GM21367 (cell line): ENCODE data around the gene TESK1.
A peak's percentile ranks its signal among the peaks of the same experiment; 100 is the strongest.
"Not testable (repeated sequence)": the region's sequence is repeated elsewhere in the genome, so short reads cannot be mapped to it uniquely, and the experiment has no call there.

ENCODE experiments used
- ATAC-seq: cut with Tn5 transposase; IDR thresholded peaks from one replicate; pipeline ENCODE4 v1.9.1; 2021; ENCODE audit not compliant: unreplicated experiment

TESK1 gene

DNA sequence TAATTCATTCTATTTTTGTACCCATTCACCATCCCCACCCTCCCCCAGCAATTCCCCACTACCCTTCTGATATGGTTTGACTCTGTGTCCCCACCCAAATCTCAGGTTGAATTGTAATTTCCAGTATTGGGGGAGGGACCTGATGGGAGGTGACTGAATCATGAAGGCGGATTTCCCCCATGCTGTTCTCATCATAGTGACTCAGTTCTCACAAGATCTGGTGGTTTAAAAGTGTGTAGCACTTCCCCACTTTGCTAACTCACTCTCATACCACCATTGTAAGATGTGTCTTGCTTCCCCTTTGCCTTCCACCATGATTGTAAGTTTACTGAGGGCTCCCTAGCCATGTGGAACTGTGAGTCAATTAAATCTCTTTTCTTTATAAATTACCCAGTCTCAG, 25.9 kb upstream of the TESK1 start:
- ATAC-seq: no peak

DNA sequence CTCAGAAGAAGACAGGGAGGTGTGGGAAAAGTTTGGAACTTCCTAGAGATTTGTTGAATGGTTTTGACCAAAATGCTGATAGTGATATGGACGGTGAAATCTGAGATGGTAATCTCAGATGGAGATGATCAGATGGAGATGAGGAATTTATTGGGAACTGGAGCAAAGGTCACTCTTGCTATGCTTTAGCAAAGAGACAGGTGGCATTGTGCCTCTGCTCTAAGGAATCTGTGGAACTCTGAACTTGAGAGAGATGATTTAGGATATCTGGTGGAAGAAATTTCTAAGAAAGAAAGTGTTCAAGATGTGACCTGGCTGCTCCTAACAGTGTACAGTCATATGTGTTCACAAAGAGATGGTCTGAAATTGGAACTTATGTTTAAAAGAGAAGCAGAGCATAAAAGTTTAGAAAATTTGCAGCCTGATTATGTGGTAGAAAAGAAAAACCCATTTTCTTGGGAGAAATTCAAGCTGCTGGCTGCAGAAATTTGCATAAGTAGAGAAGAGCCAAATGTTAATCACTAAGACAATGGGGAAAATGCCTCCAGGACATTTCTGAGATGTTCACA, 25.3 kb upstream of the TESK1 start:
- ATAC-seq: not testable (repeated sequence)

GRCh38 chr9:35583521-35583920, 21.5 kb upstream of the TESK1 start:
- ATAC-seq: not testable (repeated sequence)

DNA sequence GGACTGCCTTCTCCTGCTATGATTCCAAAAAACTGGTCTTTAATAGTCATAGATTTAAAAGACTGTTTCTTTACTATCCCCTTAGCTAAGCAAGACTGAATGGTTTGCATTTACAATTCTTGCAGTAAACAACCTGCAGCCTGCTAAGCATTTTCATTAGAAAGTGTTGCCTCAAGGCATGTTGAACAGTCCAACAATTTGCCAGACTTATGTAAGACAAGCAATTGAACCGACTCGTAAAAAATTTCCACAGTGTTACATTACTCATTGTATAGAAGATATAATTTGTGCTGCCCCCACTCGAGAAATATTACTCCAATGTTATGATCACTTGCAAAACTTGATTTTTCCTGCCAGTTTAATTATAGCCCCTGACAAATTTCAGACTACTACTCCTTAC, 20.4 kb upstream of the TESK1 start:
- ATAC-seq: not testable (repeated sequence)

DNA sequence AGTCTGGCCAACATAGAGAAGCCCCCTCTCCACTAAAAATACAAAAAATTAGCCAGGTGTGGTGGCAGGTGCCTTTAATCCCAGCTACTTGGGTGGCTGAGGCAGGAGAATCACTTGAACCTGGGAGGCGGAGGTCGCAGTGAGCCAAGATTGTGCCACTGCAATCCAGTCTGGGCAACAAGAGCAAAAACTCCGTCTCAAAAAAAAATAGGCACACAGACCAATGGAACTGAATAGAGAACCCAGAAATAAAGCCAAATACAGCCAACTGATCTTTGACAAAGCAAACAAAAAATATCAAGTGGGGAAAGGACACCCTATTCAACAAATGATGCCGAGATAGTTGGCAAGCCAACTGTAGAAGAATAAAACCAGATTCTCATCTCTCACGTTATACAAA, 16.6 kb upstream of the TESK1 start:
- not testable (repeated sequence) for ATAC-seq

GRCh38 chr9:35593581-35593980, 11.5 kb upstream of the TESK1 start:
- ATAC-seq: no peak

DNA sequence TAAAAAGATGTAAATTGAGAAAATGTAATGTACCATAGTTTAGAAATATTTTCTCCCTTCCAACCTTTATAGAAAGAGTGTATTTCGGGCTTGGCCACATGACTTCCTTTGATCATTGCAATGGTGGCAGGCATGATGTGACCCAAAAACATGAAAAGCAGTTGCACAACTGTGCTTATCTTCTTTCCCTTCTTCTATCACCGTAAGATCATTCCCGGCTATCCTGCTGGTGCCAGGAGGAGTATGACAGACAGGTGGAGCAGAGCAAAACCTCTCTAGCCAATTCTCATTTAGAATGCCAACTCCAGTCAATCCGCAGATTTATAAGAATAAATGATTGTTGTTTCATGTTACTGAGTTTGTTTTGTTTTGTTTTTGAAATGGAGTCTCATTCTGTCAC, 10.6 kb upstream of the TESK1 start:
- ATAC-seq: no peak

DNA sequence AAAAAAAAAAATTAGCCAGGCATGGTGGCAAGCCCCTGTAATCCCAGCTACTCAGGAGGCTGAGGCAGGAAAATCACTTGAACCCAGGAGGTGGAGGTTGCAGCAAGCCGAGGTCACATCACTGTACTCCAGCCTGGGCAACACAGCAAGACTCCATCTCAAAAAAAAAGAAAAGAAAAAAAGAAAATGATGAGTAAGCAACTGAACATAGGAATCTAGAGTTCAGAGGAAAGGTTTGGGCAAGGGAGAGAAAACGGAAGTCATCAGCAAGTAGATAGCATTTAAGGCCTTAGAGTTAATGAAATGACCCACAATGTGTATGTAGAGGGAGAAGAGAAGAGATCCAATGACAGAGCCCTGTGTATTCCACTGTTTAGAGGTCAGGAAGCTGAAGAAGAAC, 8.2 kb upstream of the TESK1 start:
- not testable (repeated sequence) for ATAC-seq

DNA sequence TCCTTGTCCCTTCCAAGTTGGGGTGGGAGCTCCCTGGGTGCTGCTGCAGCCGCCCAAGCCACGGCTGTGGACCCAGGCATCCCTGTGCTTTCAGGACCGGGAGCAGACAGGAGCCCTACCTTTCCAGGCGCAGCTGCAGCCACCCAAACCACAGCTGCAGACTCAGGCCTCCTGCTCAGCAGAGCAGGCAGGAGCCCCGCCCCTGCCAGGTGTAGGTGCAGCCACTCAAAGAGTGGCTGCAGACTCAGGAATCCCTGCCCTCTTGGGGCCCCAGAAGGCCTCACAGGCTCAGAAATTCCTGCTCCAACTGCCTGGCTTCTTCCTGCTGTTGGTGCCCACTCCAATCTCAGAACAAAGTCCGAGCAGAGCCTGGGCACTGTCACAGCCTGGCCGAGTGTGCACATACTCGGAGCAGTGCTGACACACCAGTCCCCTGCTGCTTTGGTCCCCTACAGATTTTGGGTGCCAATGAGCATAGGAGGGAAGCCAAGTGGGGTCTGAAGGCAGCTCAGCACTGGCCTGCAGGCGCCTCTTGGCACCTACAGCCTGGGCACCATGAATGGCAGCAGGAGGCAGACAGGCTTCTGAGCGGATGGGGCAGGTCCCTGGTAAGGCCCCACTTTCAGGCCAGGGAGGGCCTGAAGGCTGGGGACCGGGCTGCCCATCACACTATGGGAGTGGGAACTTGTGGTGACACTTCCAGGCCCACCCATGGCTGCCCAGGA, 6.0 kb upstream of the TESK1 start:
- ATAC-seq: no peak

DNA sequence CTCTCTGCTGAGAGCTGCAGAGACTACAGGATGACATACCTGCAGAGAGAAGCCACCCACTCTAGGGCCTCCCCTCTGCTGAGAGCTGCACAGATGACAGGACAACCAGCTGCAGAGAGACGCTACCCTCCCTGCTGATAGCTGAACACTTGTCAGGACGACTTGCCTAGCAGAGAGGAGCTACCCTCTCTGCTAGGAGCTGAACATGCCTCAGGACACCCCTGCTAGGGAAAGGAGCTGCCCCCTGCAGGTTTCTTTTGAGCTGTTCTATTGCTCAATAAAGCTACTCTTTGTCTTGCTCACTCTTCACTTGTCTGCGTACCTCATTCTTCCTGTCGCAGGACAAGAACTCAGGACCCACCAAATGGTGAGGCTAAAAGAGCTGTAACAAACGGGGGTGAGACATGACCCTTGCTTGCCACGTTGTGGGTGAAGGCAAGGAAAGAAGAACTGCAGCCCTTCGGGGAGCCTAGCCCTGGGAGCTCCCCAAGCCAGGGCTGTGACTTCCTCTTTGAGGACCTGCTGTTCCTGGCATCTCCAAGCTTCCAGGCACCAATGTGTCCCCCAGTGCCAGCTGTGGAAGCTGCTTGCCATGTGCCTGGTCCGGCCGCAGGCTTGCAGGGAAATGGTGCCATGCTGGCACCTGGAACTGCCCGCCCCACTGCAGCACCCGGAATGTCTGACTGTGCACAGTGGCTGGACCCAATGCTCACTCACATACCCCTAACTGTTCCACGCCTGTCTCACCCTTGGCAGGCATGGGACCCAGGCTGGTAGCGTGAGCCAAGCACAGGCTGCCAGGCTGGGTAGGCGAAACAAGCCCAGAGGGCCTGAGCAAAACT, 5.1 kb upstream of the TESK1 start:
- ATAC-seq: no peak

- no peak for ATAC-seq
These were observed 1.5 kb upstream of the TESK1 start for GRCh38 chr9:35603506-35603985.

DNA sequence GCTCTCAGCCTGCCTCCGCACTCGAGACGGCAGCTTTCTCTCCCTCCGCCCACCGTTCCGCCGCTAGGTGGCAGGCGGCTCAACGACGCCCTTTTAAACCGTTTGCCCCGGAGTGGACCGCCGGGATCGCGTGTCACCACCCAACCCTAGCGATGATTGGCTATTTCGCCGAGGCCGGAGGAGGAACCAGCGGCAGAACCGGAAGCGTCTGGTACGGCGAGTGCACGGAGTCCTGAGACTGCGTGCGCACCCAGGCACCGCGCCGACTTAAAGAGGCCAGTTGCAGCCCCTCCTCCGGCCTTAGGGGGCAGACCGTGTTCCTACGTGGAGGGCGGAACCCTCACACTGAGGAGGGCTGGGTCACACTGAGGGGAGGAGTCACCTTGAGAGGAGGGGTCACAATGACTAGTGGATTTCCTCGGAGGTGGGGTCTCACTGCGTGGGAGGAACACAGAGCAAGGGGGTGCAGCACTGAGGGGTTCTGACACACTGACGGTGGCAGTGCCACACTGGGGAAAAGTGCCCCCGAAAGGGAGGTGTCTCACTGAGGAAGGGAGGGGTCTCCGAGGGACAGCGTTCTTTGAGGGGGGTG, 980 bp upstream of the TESK1 start:
- ATAC-seq: peak; percentile 83

GRCh38 chr9:35605351-35606137, 482 bp downstream of the TESK1 start:
- peak; percentile 14 for ATAC-seq

- ATAC-seq: no peak
These were observed 1.1 kb downstream of the TESK1 start for GRCh38 chr9:35606138-35606504.

DNA sequence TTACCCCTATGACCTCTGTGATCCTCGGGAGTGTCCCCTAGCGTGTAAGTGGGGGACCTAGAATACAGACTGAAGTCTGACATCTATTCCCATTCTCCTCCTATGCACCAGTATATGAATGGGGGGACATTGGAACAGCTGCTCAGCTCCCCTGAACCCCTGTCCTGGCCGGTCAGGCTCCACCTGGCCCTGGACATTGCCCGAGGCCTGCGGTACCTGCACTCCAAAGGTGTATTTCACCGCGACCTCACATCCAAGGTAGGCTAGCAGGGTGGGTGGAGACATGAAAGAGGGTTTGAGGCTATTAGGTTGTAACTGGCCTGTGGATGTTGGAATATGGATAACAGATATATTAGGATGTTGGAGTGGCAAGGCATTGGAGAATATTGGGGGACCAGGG, 1.7 kb downstream of the TESK1 start:
- ATAC-seq: no peak

- ATAC-seq: no peak
These were observed 3.2 kb downstream of the TESK1 start for GRCh38 chr9:35608221-35608620.

GRCh38 chr9:35609001-35609819, 4.1 kb downstream of the TESK1 start:
- ATAC-seq: no peak

- no peak for ATAC-seq
These were observed 4.7 kb downstream of the TESK1 start for GRCh38 chr9:35609820-35610163.

DNA sequence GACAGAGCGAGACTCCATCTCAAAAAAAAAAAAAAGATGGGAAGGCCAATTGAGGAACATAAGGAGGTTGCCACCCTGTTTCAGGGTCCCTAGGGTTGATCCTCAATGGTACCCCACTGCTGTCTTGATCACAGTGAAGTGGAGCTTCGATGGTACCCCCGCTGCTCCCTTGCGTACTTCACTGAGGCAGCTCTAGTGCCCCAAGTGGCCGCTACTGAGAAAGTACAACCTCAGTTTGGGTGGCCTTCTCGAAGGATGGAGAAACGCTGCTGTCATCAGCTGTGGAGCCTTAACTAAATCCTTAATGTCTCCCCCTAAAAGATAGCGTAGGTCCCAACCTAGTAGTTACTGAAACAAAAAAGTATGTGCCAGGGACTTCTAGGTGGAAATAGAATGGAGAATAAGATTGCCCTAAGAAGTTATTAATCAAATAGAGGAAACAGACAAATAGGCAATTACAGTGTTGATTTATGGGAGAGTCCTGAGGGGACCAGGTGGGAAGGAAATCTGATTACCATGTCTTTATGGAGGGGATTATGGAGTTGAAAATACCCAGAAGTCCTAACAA, 6.3 kb downstream of the TESK1 start:
- ATAC-seq: no peak

GRCh38 chr9:35612066-35612465, 7.0 kb downstream of the TESK1 start:
- not testable (repeated sequence) for ATAC-seq
